VCaP (cell line): Measurements from ENCODE around the gene F9.
"Not testable (repeated sequence)": the region's sequence is repeated elsewhere in the genome, so short reads cannot be mapped to it uniquely, and the experiment has no call there.

Experiments used
- H3K27ac ChIP-seq: fragments of 450-650 bp; 2 replicates; pipeline ENCODE4 v1.5.1; 2017
- CTCF ChIP-seq: fragments of 450-650 bp; conservative IDR thresholded peaks from 2 replicates; pipeline ENCODE4 v1.5.1; 2017; ENCODE audit warnings: mild to moderate bottlenecking, moderate library complexity

The F9 gene

GRCh38 chrX:139530550-139530949 lies at the start of gene F9:
TSS of gene F9 (plus strand) at chrX:139530739. CDS start at chrX:139530765, 26 bp downstream.
- H3K27ac ChIP-seq: no peak within 1 kb of the TSS
- TF ChIP-seq CTCF: no peak

GRCh38 chrX:139483699-139484098 lies 46.8 kb upstream of the F9 start:
- no peak for TF ChIP-seq CTCF
- H3K27ac ChIP-seq: no peak overlapping the region

- H3K27ac ChIP-seq: no peak overlapping the region
- TF ChIP-seq CTCF: no peak
Observed at GRCh38 chrX:139484591-139484990, 45.9 kb upstream of the F9 start.

GRCh38 chrX:139495324-139495723 lies 35.2 kb upstream of the F9 start:
- no peak for TF ChIP-seq CTCF
- H3K27ac ChIP-seq: no peak overlapping the region

GRCh38 chrX:139506333-139506732 lies 24.2 kb upstream of the F9 start:
- no peak for TF ChIP-seq CTCF
- H3K27ac ChIP-seq: no peak overlapping the region

GRCh38 chrX:139508099-139508498 lies 22.4 kb upstream of the F9 start:
- H3K27ac ChIP-seq: no peak overlapping the region
- TF ChIP-seq CTCF: no peak

- TF ChIP-seq CTCF: no peak
Observed at GRCh38 chrX:139518475-139518874, 12.1 kb upstream of the F9 start.

GRCh38 chrX:139528829-139529228 lies 1.7 kb upstream of the F9 start:
- not testable (repeated sequence) for H3K27ac ChIP-seq

More at GRCh38 chrX:139518475-139518874, 12.1 kb upstream of the F9 start:
- H3K27ac ChIP-seq: no peak overlapping the region
